H1 (cell line): Measurements from ENCODE around the gene SURF4. TPM values are rescaled to one million over a fixed set of nuclear protein-coding genes. Genes with fewer than 3 reads are reported as not detected.

ENCODE experiments used
- CTCF ChIA-PET: fragments of 300-600 bp; sonication (Branson Sonifier 250); formaldehyde crosslinking; loops from one replicate; lab custom pipeline; 2021; ENCODE audit not compliant: partially characterized antibody; lab: Charles Lee
- POLR2A ChIA-PET: fragments of 300-600 bp; sonication (Branson Sonifier 250); formaldehyde crosslinking; loops from one replicate; lab custom pipeline; 2021; ENCODE audit warnings: inconsistent platforms; ENCODE audit not compliant: partially characterized antibody; lab: Charles Lee
- DNase-seq, 2 experiments: peaks; one replicate each; pipeline versions ENCODE4 v3.0.0 to v3.0.0-alpha.2; 2010 to 2022; ENCODE audit warnings: low spot score in 2 of 2, low read depth in 1 of 2, mixed read lengths in 1 of 2
- FAIRE-seq: peaks from 2 replicates; lab custom pipeline; 2011; peaks lifted over from hg19 to GRCh38; lab: Jason Lieb, UNC
- H2AFZ ChIP-seq: 2 replicates; pipeline ENCODE4 v1.8.1; 2012; ENCODE audit warnings: low read length, inconsistent platforms
- H2AK5ac ChIP-seq: 2 replicates; pipeline ENCODE4 v1.6.1; 2013; ENCODE audit warnings: low read depth, low read length
- H2BK120ac ChIP-seq: replicated peaks from 2 replicates; pipeline ENCODE3; 2013; ENCODE audit warnings: low read depth, low read length, inconsistent platforms
- H2BK12ac ChIP-seq: 2 replicates; pipeline ENCODE4 v1.6.1; 2013; ENCODE audit warnings: low read depth, low read length
- H2BK15ac ChIP-seq: 2 replicates; pipeline ENCODE4 v1.6.1; 2013; ENCODE audit warnings: low read length
- H2BK20ac ChIP-seq: 2 replicates; pipeline ENCODE4 v1.6.1; 2013; ENCODE audit warnings: low read length
- H2BK5ac ChIP-seq: 2 replicates; pipeline ENCODE4 v1.6.1; 2013; ENCODE audit warnings: low read depth, low read length
- H3K14ac ChIP-seq: 2 replicates; pipeline ENCODE4 v1.6.1; 2013; ENCODE audit warnings: inconsistent platforms; ENCODE audit not compliant: insufficient read length
- H3K18ac ChIP-seq: 2 replicates; pipeline ENCODE4 v1.6.1; 2013; ENCODE audit warnings: low read length; ENCODE audit errors: extremely low read depth
- H3K23ac ChIP-seq: 2 replicates; pipeline ENCODE4 v1.6.1; 2013; ENCODE audit warnings: inconsistent platforms; ENCODE audit not compliant: insufficient read length
- H3K23me2 ChIP-seq: 2 replicates; pipeline ENCODE4 v1.6.1; 2013; ENCODE audit warnings: low read depth, low read length
- H3K27ac ChIP-seq: 2 replicates; pipeline ENCODE4 v1.6.1; 2011; ENCODE audit warnings: low read depth, low read length, inconsistent platforms
- H3K27me3 ChIP-seq, 4 experiments: replicated peaks in 1 of 4; 1 replicate in 1 of 4; 2 replicates in 3 of 4; pipeline versions ENCODE4 v1.6.1 to v1.8.1; 2011 to 2013; ENCODE audit warnings: low read length in 3 of 4, mild to moderate bottlenecking in 3 of 4, inconsistent platforms in 2 of 4, mixed read lengths in 2 of 4, moderate library complexity in 1 of 4; ENCODE audit not compliant: control insufficient read depth in 3 of 4, insufficient read depth in 3 of 4; ENCODE audit errors: extremely low read depth in 1 of 4
- H3K36me3 ChIP-seq, 4 experiments: 2 replicates each; pipeline versions ENCODE4 v1.6.1 to v1.8.1; 2011 to 2013; ENCODE audit warnings: mild to moderate bottlenecking in 4 of 4, low read length in 3 of 4, moderate library complexity in 2 of 4, control low read depth in 1 of 4, inconsistent platforms in 1 of 4; ENCODE audit not compliant: insufficient read depth in 4 of 4, control insufficient read depth in 2 of 4
- H3K4ac ChIP-seq: replicated peaks from 2 replicates; pipeline ENCODE3; 2013; ENCODE audit warnings: low read length, low read depth, mixed read lengths, inconsistent platforms; ENCODE audit not compliant: insufficient read length
- H3K4me1 ChIP-seq, 4 experiments: replicated peaks in 1 of 4; 1 replicate in 1 of 4; 2 replicates in 3 of 4; pipeline versions ENCODE4 v1.6.1 to v1.8.1; 2011 to 2013; ENCODE audit warnings: low read length in 3 of 4, inconsistent platforms in 2 of 4, mixed read lengths in 1 of 4; ENCODE audit not compliant: insufficient read depth in 4 of 4, control insufficient read depth in 3 of 4
- H3K4me2 ChIP-seq, 2 experiments: 2 replicates each; pipeline versions ENCODE4 v1.6.1 to v1.8.1; 2011 to 2013; ENCODE audit warnings: low read depth in 2 of 2, low read length in 2 of 2, control low read depth in 1 of 2, inconsistent platforms in 1 of 2, mild to moderate bottlenecking in 1 of 2; ENCODE audit not compliant: insufficient read depth in 1 of 2
- H3K4me3 ChIP-seq, 4 experiments: fragments of 200-600, 300-600 bp in 1 of 4; sonication (generic), shearing (Covaris generic), sonication (Bioruptor Twin) in 1 of 4; 2 replicates each; pipeline versions ENCODE4 v1.5.1 to v1.8.1; 2011 to 2016; ENCODE audit warnings: low read length in 4 of 4, low read depth in 3 of 4, control low read depth in 2 of 4, inconsistent platforms in 2 of 4, mild to moderate bottlenecking in 2 of 4, mixed read lengths in 1 of 4, moderate library complexity in 1 of 4; ENCODE audit not compliant: insufficient read depth in 2 of 4; ENCODE audit errors: extremely low read depth in 1 of 4
- H3K56ac ChIP-seq: replicated peaks from 2 replicates; pipeline ENCODE3; 2013; ENCODE audit warnings: low read depth, mild to moderate bottlenecking, mixed read lengths, low read length, inconsistent platforms; ENCODE audit not compliant: insufficient read length
- H3K79me1 ChIP-seq: 2 replicates; pipeline ENCODE4 v1.6.1; 2013; ENCODE audit warnings: low read depth, low read length, control low read depth
- H3K79me2 ChIP-seq, 2 experiments: 2 replicates each; pipeline versions ENCODE4 v1.6.1 to v1.8.1; 2012 to 2013; ENCODE audit warnings: low read length in 2 of 2, mild to moderate bottlenecking in 2 of 2, inconsistent platforms in 1 of 2; ENCODE audit not compliant: insufficient read depth in 2 of 2, control insufficient read depth in 1 of 2
- H3K9ac ChIP-seq, 4 experiments: replicated peaks in 1 of 4; 1 replicate in 1 of 4; 2 replicates in 3 of 4; pipeline versions ENCODE4 v1.6.1 to v1.8.1; 2011 to 2013; ENCODE audit warnings: low read depth in 3 of 4, low read length in 3 of 4, control low read depth in 2 of 4, mild to moderate bottlenecking in 2 of 4, moderate library complexity in 2 of 4, inconsistent platforms in 1 of 4; ENCODE audit errors: extremely low read depth in 1 of 4
- H3K9me3 ChIP-seq, 2 experiments: 2 replicates each; pipeline versions ENCODE4 v1.6.1 to v1.8.1; 2012 to 2013; ENCODE audit warnings: mild to moderate bottlenecking in 2 of 2, moderate library complexity in 2 of 2, control low read depth in 1 of 2, inconsistent platforms in 1 of 2, low read depth in 1 of 2, low read length in 1 of 2, mixed read lengths in 1 of 2; ENCODE audit not compliant: insufficient read depth in 2 of 2
- H4K20me1 ChIP-seq, 2 experiments: replicated peaks in 1 of 2; 2 replicates each; pipeline versions ENCODE3 to v1.8.1; 2011 to 2013; ENCODE audit warnings: inconsistent platforms in 2 of 2, low read length in 2 of 2, mild to moderate bottlenecking in 1 of 2; ENCODE audit not compliant: insufficient read depth in 2 of 2, control insufficient read depth in 1 of 2
- H4K5ac ChIP-seq: 2 replicates; pipeline ENCODE4 v1.6.1; 2013; ENCODE audit warnings: low read length, low read depth, mixed read lengths, inconsistent platforms; ENCODE audit not compliant: insufficient read length
- H4K8ac ChIP-seq: 2 replicates; pipeline ENCODE4 v1.8.0; 2013; ENCODE audit warnings: mild to moderate bottlenecking, moderate library complexity, low read length, inconsistent platforms; ENCODE audit not compliant: insufficient read depth; ENCODE audit errors: extremely low read depth
- H4K91ac ChIP-seq: replicated peaks from 2 replicates; pipeline ENCODE3; 2013; ENCODE audit warnings: low read length, mixed read lengths, inconsistent platforms; ENCODE audit not compliant: insufficient read length
- BACH1 ChIP-seq: IDR thresholded peaks from 2 replicates; pipeline ENCODE4 v1.6.1; 2012; ENCODE audit warnings: low read length, improper control_type of control experiment
- CHD1 ChIP-seq: IDR thresholded peaks from 2 replicates; pipeline ENCODE4 v1.6.1; 2012; ENCODE audit warnings: low read depth, low read length, improper control_type of control experiment
- EP300 ChIP-seq, 2 experiments: IDR thresholded peaks; 1 replicate in 1 of 2; 2 replicates in 1 of 2; pipeline ENCODE4 v1.6.1; 2011 to 2012; ENCODE audit warnings: low read depth in 2 of 2, low read length in 2 of 2, mild to moderate bottlenecking in 2 of 2, borderline replicate concordance in 1 of 2, inconsistent platforms in 1 of 2, moderate library complexity in 1 of 2
- MAX ChIP-seq: IDR thresholded peaks from 2 replicates; pipeline ENCODE4 v1.6.1; 2012; ENCODE audit warnings: inconsistent platforms
- SIX5 ChIP-seq: IDR thresholded peaks from 2 replicates; pipeline ENCODE4 v1.6.1; 2011; ENCODE audit warnings: mild to moderate bottlenecking, low read depth, low read length
- TEAD4 ChIP-seq: IDR thresholded peaks from 2 replicates; pipeline ENCODE4 v1.6.1; 2012; ENCODE audit warnings: low read depth, low read length, inconsistent platforms, mixed read lengths
- WGBS, 2 experiments: shearing (Covaris generic) in 1 of 2; methylation state at CpG; one replicate each; pipeline versions ENCODE4 v1.1.6 to v1.1.7; 2013 to 2015; ENCODE audit warnings: low lambda C conversion rate in 2 of 2, mixed read lengths in 2 of 2, inconsistent platforms in 1 of 2, low coverage in 1 of 2, missing lambda C conversion rate in 1 of 2; ENCODE audit not compliant: insufficient replicate concordance in 2 of 2, insufficient coverage in 1 of 2, insufficient read length in 1 of 2; ENCODE audit errors: extremely low coverage in 1 of 2, missing lambda C conversion rate in 1 of 2; 5-methylcytosine and 5-hydroxymethylcytosine counted together
- polyA plus RNA-seq, 7 experiments: library from polyadenylated mRNA; depleted of rRNA in 3 of 7; stranded (reverse) in 5 of 7; unstranded in 2 of 7; fragments of >200 nt in 5 of 7; fragments of 200-250 nt in 2 of 7; gene quantifications; 1 replicate in 5 of 7; 2 replicates in 1 of 7; 4 replicates in 1 of 7; pipeline versions ENCODE4 v1.2.1 to v1.2.3, GENCODE V29; 2011 to 2013; ENCODE audit warnings: missing spikeins in 2 of 7, mixed read lengths in 2 of 7
- total RNA-seq: library from RNA; stranded (reverse); fragmentation: NEBNext Ultra II Directional; extraction: Animal tissue kit (Norgen Biotek cat#: 25700); gene quantifications from 2 replicates; pipeline ENCODE4 v1.2.1, GENCODE V29; 2021
- TF ChIP-seq, protein P1 (sequence below): IDR thresholded peaks from 2 replicates; pipeline ENCODE4 v1.6.1; 2012; ENCODE audit warnings: inconsistent platforms

The SURF4 gene
- total and polyA plus RNA-seq, 2 of the 8 experiments (the other 6 are each of a cell fraction or from before 2014, with no cell fraction given), result 176 to 182 TPM

- Histone ChIP-seq H3K23me2 (peaks cover 12% of the 10 kb centered on the region; the same call in 1 of the 2 replicates), H4K5ac (no peak overlapping the region)
- TF ChIP-seq TEAD4, result no peak
- TF ChIP-seq SIX5, result no peak
- TF ChIP-seq CHD1, result no peak
- peak; percentile 47; the same call in 1 of the 2 replicates for TF ChIP-seq MAX
- TF ChIP-seq EP300 (IDR thresholded peaks at IDR 0.05; ENCODE audit: borderline replicate concordance in 1 of 2, low read depth in 2 of 2, low read length in 2 of 2), result no peak
- TF ChIP-seq, protein P1, sequence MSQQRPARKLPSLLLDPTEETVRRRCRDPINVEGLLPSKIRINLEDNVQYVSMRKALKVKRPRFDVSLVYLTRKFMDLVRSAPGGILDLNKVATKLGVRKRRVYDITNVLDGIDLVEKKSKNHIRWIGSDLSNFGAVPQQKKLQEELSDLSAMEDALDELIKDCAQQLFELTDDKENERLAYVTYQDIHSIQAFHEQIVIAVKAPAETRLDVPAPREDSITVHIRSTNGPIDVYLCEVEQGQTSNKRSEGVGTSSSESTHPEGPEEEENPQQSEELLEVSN, result 0 out of 2 replicates have a peak, but pooled peaks have one; percentile 23
- no peak for TF ChIP-seq BACH1
Observed at GRCh38 chr9:133396952-133397351, 21.1 kb upstream of the SURF4 start.

More at GRCh38 chr9:133396952-133397351, 21.1 kb upstream of the SURF4 start:
- Histone ChIP-seq H3K23ac (no peak overlapping the region), H3K79me2 (no peaks in the 10 kb centered on the region), H3K56ac (no peak overlapping the region), H2AK5ac (no peak overlapping the region), H3K9ac (no peak overlapping the region), H3K4me1 (no peaks in the 10 kb centered on the region), H2BK120ac (no peak overlapping the region), H2BK5ac (no peak overlapping the region), H3K27ac (no peak overlapping the region), H3K4me2 (no peak overlapping the region; a peak in 1 of 4 replicates), H3K27me3 (no peaks in the 10 kb centered on the region; a peak in 3 of 7 replicates), H4K8ac (no peak overlapping the region), H4K20me1 (peaks cover 0 to 7% of the 10 kb centered on the region in 2 experiments), H3K79me1 (no peaks in the 10 kb centered on the region), H2BK12ac (0 out of 2 replicates have a peak overlapping the region, but pooled peaks have one; percentile 1), H3K18ac (no peak overlapping the region), H2BK15ac (no peak overlapping the region), H3K4ac (no peak overlapping the region), H3K9me3 (no peaks in the 10 kb centered on the region), H4K91ac (no peak overlapping the region), H3K14ac (no peak overlapping the region), H2AFZ (no peak overlapping the region), H3K4me3 (no peak overlapping the region), H3K36me3 (no peaks in the 10 kb centered on the region), H2BK20ac (no peak overlapping the region)
- WGBS, 2 experiments, result 55% methylated on average over 14 of the region's 14 CpGs; no CpG with 5 or more reads in 1 of the 2 experiments
- ChIA-PET POLR2A (interaction anchor here (1.0 to 2.5 kb wide), 7 partner anchors 8 to 205 kb away, joined by 3 to 13 read pairs (median 5); partner anchors contain the start of genes MED22, REXO4, RPL7A and SURF1), CTCF (interaction anchor here (0.7 to 5.7 kb wide), 17 partner anchors 8 to 178 kb away, joined by 3 to 52 read pairs (median 7); partner anchors contain the start of genes ADAMTS13 and STKLD1)
- no peak for FAIRE-seq
- peak in 1 of 2 experiments; percentile 81 for DNase-seq
